KMS-11 (cell line): ENCODE measurements around the gene NSD1.
A peak's percentile ranks its signal among the peaks of the same experiment; 100 is the strongest.

Source experiments
- H2AFZ ChIP-seq: fragments of 200-600 bp; sonication (generic); 2 replicates; pipeline ENCODE4 v1.6.1; 2016; ENCODE audit warnings: antibody characterized with exemption, mixed run types, low read depth
- H3K27ac ChIP-seq: fragments of 200-600 bp; sonication (generic); 2 replicates; pipeline ENCODE4 v1.6.1; 2016; ENCODE audit warnings: mild to moderate bottlenecking, mixed run types
- H3K27me3 ChIP-seq: fragments of 200-600 bp; sonication (generic); 2 replicates; pipeline ENCODE4 v1.6.1; 2017; ENCODE audit warnings: mild to moderate bottlenecking, low read depth, mixed run types, moderate library complexity; ENCODE audit not compliant: insufficient read depth
- H3K36me3 ChIP-seq: fragments of 200-600 bp; sonication (generic); 2 replicates; pipeline ENCODE4 v1.6.1; 2017; ENCODE audit warnings: mild to moderate bottlenecking, mixed run types; ENCODE audit not compliant: insufficient read depth
- H3K4me1 ChIP-seq: fragments of 200-600 bp; sonication (generic); 2 replicates; pipeline ENCODE4 v1.6.1; 2016; ENCODE audit warnings: mild to moderate bottlenecking, low read depth, mixed run types; ENCODE audit not compliant: poor library complexity, severe bottlenecking
- H3K4me2 ChIP-seq: fragments of 200-600 bp; sonication (generic); 2 replicates; pipeline ENCODE4 v1.7.0; 2016; ENCODE audit warnings: mild to moderate bottlenecking, mixed run types
- H3K4me3 ChIP-seq: fragments of 200-600 bp; sonication (generic); IDR thresholded peaks from 2 replicates; pipeline ENCODE4 v1.6.1; 2017; ENCODE audit warnings: low read depth, low read length, mixed read lengths; ENCODE audit not compliant: insufficient read depth
- H3K79me2 ChIP-seq: fragments of 200-600 bp; sonication (generic); 2 replicates; pipeline ENCODE4 v1.6.1; 2016; ENCODE audit warnings: low read depth, mixed run types; ENCODE audit not compliant: insufficient read depth
- H3K9ac ChIP-seq: fragments of 200-600 bp; sonication (generic); 2 replicates; pipeline ENCODE4 v1.6.1; 2016; ENCODE audit warnings: mild to moderate bottlenecking, mixed run types
- H4K20me1 ChIP-seq: fragments of 200-600 bp; sonication (generic); 2 replicates; pipeline ENCODE4 v1.6.1; 2016; ENCODE audit warnings: mild to moderate bottlenecking, mixed run types; ENCODE audit not compliant: insufficient read depth
- CTCF ChIP-seq: fragments of 200-600 bp; sonication (generic); conservative IDR thresholded peaks from 2 replicates; pipeline ENCODE4 v1.6.1; 2017; ENCODE audit warnings: low read depth, mild to moderate bottlenecking, antibody characterized with exemption, low read length, moderate library complexity, mixed read lengths

NSD1 gene

GRCh38 chr5:177346820-177347219 is 213.2 kb downstream of the NSD1 start:
- peaks cover 22% of the 10 kb centered on the region for H3K4me1 ChIP-seq
- H3K9ac ChIP-seq, result no peak overlapping the region
- no peak overlapping the region for H3K4me3 ChIP-seq
- no peak overlapping the region for H2AFZ ChIP-seq
- H3K79me2 ChIP-seq, result peaks cover 62% of the 10 kb centered on the region
- H4K20me1 ChIP-seq, result no peaks in the 10 kb centered on the region
- no peaks in the 10 kb centered on the region for H3K27me3 ChIP-seq
- H3K4me2 ChIP-seq, result no peak overlapping the region
- 0 out of 2 replicates have a peak, but pooled peaks cover 4% of the 10 kb centered on the region for H3K36me3 ChIP-seq
- no peak for TF ChIP-seq CTCF
- H3K27ac ChIP-seq, result no peak overlapping the region

- no peak for TF ChIP-seq CTCF
- Histone ChIP-seq H3K4me3 (no peak overlapping the region), H3K27me3 (no peaks in the 10 kb centered on the region), H3K79me2 (peaks cover 62% of the 10 kb centered on the region), H3K4me2 (no peak overlapping the region), H2AFZ (no peak overlapping the region), H4K20me1 (no peaks in the 10 kb centered on the region), H3K27ac (no peak overlapping the region), H3K9ac (no peak overlapping the region), H3K4me1 (peaks cover 22% of the 10 kb centered on the region), H3K36me3 (0 out of 2 replicates have a peak, but pooled peaks cover 4% of the 10 kb centered on the region)
These were observed 214.1 kb downstream of the NSD1 start for GRCh38 chr5:177347699-177348098.

- no peak for TF ChIP-seq CTCF
- Histone ChIP-seq H3K27ac (no peak overlapping the region), H4K20me1 (no peaks in the 10 kb centered on the region), H3K79me2 (peaks cover 54% of the 10 kb centered on the region), H3K36me3 (0 out of 2 replicates have a peak, but pooled peaks cover 4% of the 10 kb centered on the region), H3K27me3 (no peaks in the 10 kb centered on the region), H3K9ac (no peak overlapping the region), H3K4me2 (peak overlapping the region; percentile 82; the same call in 1 of the 2 replicates), H2AFZ (no peak overlapping the region), H3K4me3 (no peak overlapping the region), H3K4me1 (peaks cover 22% of the 10 kb centered on the region)
These were observed 215.7 kb downstream of the NSD1 start for GRCh38 chr5:177349362-177349647.

GRCh38 chr5:177349762-177350161 is 216.2 kb downstream of the NSD1 start:
- no peak for TF ChIP-seq CTCF
- no peaks in the 10 kb centered on the region for H4K20me1 ChIP-seq
- H3K27me3 ChIP-seq, result no peaks in the 10 kb centered on the region
- peak overlapping the region; percentile 82; the same call in 1 of the 2 replicates for H3K4me2 ChIP-seq
- 0 out of 2 replicates have a peak, but pooled peaks cover 4% of the 10 kb centered on the region for H3K36me3 ChIP-seq
- H3K4me3 ChIP-seq, result no peak overlapping the region
- H3K4me1 ChIP-seq, result peaks cover 22% of the 10 kb centered on the region
- no peak overlapping the region for H3K27ac ChIP-seq
- H3K9ac ChIP-seq, result no peak overlapping the region
- no peak overlapping the region for H2AFZ ChIP-seq
- H3K79me2 ChIP-seq, result peaks cover 51% of the 10 kb centered on the region
